GM19452 (cell line): ENCODE results near the gene MACROH2A1.

Experiments used
- ATAC-seq: cut with Tn5 transposase; IDR thresholded peaks from one replicate; pipeline ENCODE4 v1.9.1; 2021; ENCODE audit not compliant: unreplicated experiment

Gene MACROH2A1

GRCh38 chr5:135357685-135358084 lies 41.3 kb downstream of the MACROH2A1 start:
- ATAC-seq = no peak

GRCh38 chr5:135356522-135357318 lies 42.3 kb downstream of the MACROH2A1 start:
- no peak for ATAC-seq

GRCh38 chr5:135355169-135355568 lies 43.9 kb downstream of the MACROH2A1 start:
- no peak for ATAC-seq

- no peak for ATAC-seq
Observed at GRCh38 chr5:135353952-135354721, 44.9 kb downstream of the MACROH2A1 start.

- no peak for ATAC-seq
Observed at GRCh38 chr5:135350536-135350935, 48.5 kb downstream of the MACROH2A1 start.

GRCh38 chr5:135349886-135350285 lies 49.1 kb downstream of the MACROH2A1 start:
- no peak for ATAC-seq

- no peak for ATAC-seq
Observed at GRCh38 chr5:135349451-135349850, 49.6 kb downstream of the MACROH2A1 start.

- ATAC-seq = no peak
Observed at GRCh38 chr5:135348918-135349317, 50.1 kb downstream of the MACROH2A1 start.

- ATAC-seq = no peak
Observed at GRCh38 chr5:135347392-135347791, 51.6 kb downstream of the MACROH2A1 start.

- no peak for ATAC-seq
Observed at GRCh38 chr5:135345956-135346731, 52.9 kb downstream of the MACROH2A1 start.

- no peak for ATAC-seq
Observed at GRCh38 chr5:135344349-135344748, 54.7 kb downstream of the MACROH2A1 start.

GRCh38 chr5:135343413-135343812 lies 55.6 kb downstream of the MACROH2A1 start:
- ATAC-seq = no peak

GRCh38 chr5:135342551-135342875 lies 56.5 kb downstream of the MACROH2A1 start:
- ATAC-seq = no peak

GRCh38 chr5:135341696-135342550 lies 57.1 kb downstream of the MACROH2A1 start:
- ATAC-seq = no peak

- no peak for ATAC-seq
Observed at GRCh38 chr5:135341016-135341666, 57.9 kb downstream of the MACROH2A1 start.

- ATAC-seq = no peak
Observed at GRCh38 chr5:135340568-135340967, 58.5 kb downstream of the MACROH2A1 start.

- ATAC-seq = no peak
Observed at GRCh38 chr5:135339623-135340022, 59.4 kb downstream of the MACROH2A1 start.

- ATAC-seq = no peak
Observed at GRCh38 chr5:135339189-135339588, 59.8 kb downstream of the MACROH2A1 start.

- ATAC-seq = no peak
Observed at GRCh38 chr5:135337064-135337463, 62.0 kb downstream of the MACROH2A1 start.
